MCF 10A (cell line): ENCODE measurements around the gene PPP4R2. TPM values are rescaled to one million over a fixed set of nuclear protein-coding genes. Genes with fewer than 3 reads are reported as not detected.
A peak's percentile ranks its signal among the peaks of the same experiment; 100 is the strongest.

Source experiments
- BruUV-seq: library from RNA; stranded (reverse); fragments of 400-500 nt; replicated peaks from 2 replicates; lab custom pipeline; 2021; lab: Mats Ljungman, UMichigan
- CTCF ChIA-PET: fragments of 300-600 bp; sonication (Branson Sonifier 250); formaldehyde crosslinking; extraction: SDS; loops from one replicate; lab custom pipeline; 2021; ENCODE audit warnings: antibody characterized with exemption, inconsistent platforms; lab: Yijun Ruan, JAX
- POLR2A ChIA-PET: fragments of 300-600, 350-650 bp; sonication (Branson Sonifier 250); formaldehyde crosslinking; extraction: SDS; loops from one replicate; lab custom pipeline; 2020; ENCODE audit warnings: antibody characterized with exemption, inconsistent platforms; lab: Yijun Ruan, JAX
- DNase-seq: peaks from one replicate; pipeline ENCODE4 v3.0.0-alpha.2; 2018; ENCODE audit not compliant: unreplicated experiment
- H3K27ac Mint-ChIP-seq: one replicate; pipeline ENCODE4 v1.8.0; 2022; ENCODE audit warnings: mild to moderate bottlenecking, low read depth, mixed read lengths; ENCODE audit not compliant: unreplicated experiment
- H3K27me3 Mint-ChIP-seq: one replicate; pipeline ENCODE4 v1.8.0; 2022; ENCODE audit warnings: mixed read lengths; ENCODE audit not compliant: insufficient read depth, unreplicated experiment
- H3K36me3 Mint-ChIP-seq: one replicate; pipeline ENCODE4 v1.8.0; 2022; ENCODE audit warnings: mild to moderate bottlenecking, moderate library complexity, mixed read lengths; ENCODE audit not compliant: insufficient read depth, unreplicated experiment
- H3K4me1 Mint-ChIP-seq: one replicate; pipeline ENCODE4 v1.8.0; 2022; ENCODE audit warnings: mixed read lengths; ENCODE audit not compliant: insufficient read depth, unreplicated experiment
- H3K4me3 Mint-ChIP-seq: one replicate; pipeline ENCODE4 v1.8.0; 2022; ENCODE audit warnings: mild to moderate bottlenecking, moderate library complexity, mixed read lengths; ENCODE audit not compliant: unreplicated experiment
- H3K9me3 Mint-ChIP-seq: one replicate; pipeline ENCODE4 v1.8.0; 2022; ENCODE audit warnings: mixed read lengths; ENCODE audit not compliant: unreplicated experiment
- intact Hi-C: fragments of 100-400 bp; cut with micrococcal nuclease; formaldehyde crosslinking; loops from 2 replicates; pipeline ENCODE4 v1.14.1; 2022
- total RNA-seq: library from RNA; stranded (reverse); gene quantifications from 2 replicates; pipeline ENCODE4 v1.2.3, GENCODE V29; 2022
- TF ChIP-seq, protein P1 (sequence below): fragments of 200-600 bp; IDR thresholded peaks from one replicate; pipeline ENCODE4 v1.8.0; 2022; ENCODE audit warnings: antibody characterized with exemption, mild to moderate bottlenecking; ENCODE audit not compliant: unreplicated experiment

The PPP4R2 gene
- total RNA-seq, 1 experiment from 2014 or later = 105 TPM

DNA sequence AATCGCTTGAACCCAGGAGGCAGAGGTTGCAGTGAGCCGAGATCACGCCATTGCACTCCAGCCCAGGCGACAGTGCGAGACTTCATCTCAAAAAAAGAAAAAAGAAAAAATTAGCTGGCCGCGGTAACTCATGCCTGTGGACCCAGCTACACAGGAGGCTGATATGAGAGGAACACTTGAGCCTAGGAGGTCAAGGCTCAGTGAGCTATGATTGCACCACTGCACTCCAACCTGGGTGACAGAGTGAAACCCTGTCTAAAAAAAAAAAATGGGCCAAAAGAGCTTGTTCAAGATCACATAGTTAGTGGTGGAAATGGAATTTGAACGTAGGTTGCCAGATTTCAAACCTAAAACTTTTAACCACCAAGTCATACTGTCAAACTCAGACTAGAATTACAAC, 46.2 kb upstream of the PPP4R2 start:
- no peak for DNase-seq
- H3K9me3 Mint-ChIP-seq = no peaks in the 10 kb centered on the region
- TF ChIP-seq, protein P1, sequence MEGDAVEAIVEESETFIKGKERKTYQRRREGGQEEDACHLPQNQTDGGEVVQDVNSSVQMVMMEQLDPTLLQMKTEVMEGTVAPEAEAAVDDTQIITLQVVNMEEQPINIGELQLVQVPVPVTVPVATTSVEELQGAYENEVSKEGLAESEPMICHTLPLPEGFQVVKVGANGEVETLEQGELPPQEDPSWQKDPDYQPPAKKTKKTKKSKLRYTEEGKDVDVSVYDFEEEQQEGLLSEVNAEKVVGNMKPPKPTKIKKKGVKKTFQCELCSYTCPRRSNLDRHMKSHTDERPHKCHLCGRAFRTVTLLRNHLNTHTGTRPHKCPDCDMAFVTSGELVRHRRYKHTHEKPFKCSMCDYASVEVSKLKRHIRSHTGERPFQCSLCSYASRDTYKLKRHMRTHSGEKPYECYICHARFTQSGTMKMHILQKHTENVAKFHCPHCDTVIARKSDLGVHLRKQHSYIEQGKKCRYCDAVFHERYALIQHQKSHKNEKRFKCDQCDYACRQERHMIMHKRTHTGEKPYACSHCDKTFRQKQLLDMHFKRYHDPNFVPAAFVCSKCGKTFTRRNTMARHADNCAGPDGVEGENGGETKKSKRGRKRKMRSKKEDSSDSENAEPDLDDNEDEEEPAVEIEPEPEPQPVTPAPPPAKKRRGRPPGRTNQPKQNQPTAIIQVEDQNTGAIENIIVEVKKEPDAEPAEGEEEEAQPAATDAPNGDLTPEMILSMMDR = no peak
- H3K27me3 Mint-ChIP-seq = no peaks in the 10 kb centered on the region
- intact Hi-C loops = no loop called here
- peaks cover 4% of the 10 kb centered on the region for H3K4me1 Mint-ChIP-seq
- H3K4me3 Mint-ChIP-seq = no peak overlapping the region
- CTCF ChIA-PET = interaction anchor here (0.6 to 1.0 kb wide), 3 partner anchors 10 to 135 kb away, joined by 3 to 4 read pairs (median 3); no protein-coding TSS in a partner anchor
- no TSS peak for BruUV-seq
- H3K27ac Mint-ChIP-seq = no peak overlapping the region
- no peaks in the 10 kb centered on the region for H3K36me3 Mint-ChIP-seq
- POLR2A ChIA-PET = no interaction called here

GRCh38 chr3:72950801-72951200, 45.8 kb upstream of the PPP4R2 start:
- TF ChIP-seq, protein P1 = no peak
- ChIA-PET POLR2A (no interaction called here), CTCF (interaction anchor here (0.6 to 1.0 kb wide), 3 partner anchors 10 to 134 kb away, joined by 3 to 4 read pairs (median 3); no protein-coding TSS in a partner anchor)
- no peaks in the 10 kb centered on the region for H3K9me3 Mint-ChIP-seq
- H3K36me3 Mint-ChIP-seq = no peaks in the 10 kb centered on the region
- H3K27ac Mint-ChIP-seq = no peak overlapping the region
- no peaks in the 10 kb centered on the region for H3K27me3 Mint-ChIP-seq
- no peaks in the 10 kb centered on the region for H3K4me1 Mint-ChIP-seq
- intact Hi-C loops = no loop called here
- no peak for DNase-seq
- H3K4me3 Mint-ChIP-seq = no peak overlapping the region
- no TSS peak for BruUV-seq

GRCh38 chr3:72951259-72951722, 45.3 kb upstream of the PPP4R2 start:
- CTCF ChIA-PET = no interaction called here
- H3K27me3 Mint-ChIP-seq = no peaks in the 10 kb centered on the region
- H3K4me3 Mint-ChIP-seq = no peak overlapping the region

GRCh38 chr3:72953325-72953956, 43.2 kb upstream of the PPP4R2 start:
- no TSS peak for BruUV-seq
- H3K27ac Mint-ChIP-seq = no peak overlapping the region
- H3K36me3 Mint-ChIP-seq = no peaks in the 10 kb centered on the region
- no peaks in the 10 kb centered on the region for H3K4me1 Mint-ChIP-seq
- H3K4me3 Mint-ChIP-seq = no peak overlapping the region
- TF ChIP-seq, protein P1 = no peak
- peak; percentile 78 for DNase-seq
- intact Hi-C loops = no loop called here
- ChIA-PET CTCF (interaction anchor here (0.8 to 2.1 kb wide), 6 partner anchors 15 to 132 kb away, joined by 3 to 10 read pairs (median 3); no protein-coding TSS in a partner anchor), POLR2A (interaction anchor here (0.7 to 1.8 kb wide), 2 partner anchors 34 to 46 kb away, joined by 3 to 4 read pairs; no protein-coding TSS in a partner anchor)
- no peaks in the 10 kb centered on the region for H3K27me3 Mint-ChIP-seq
- no peaks in the 10 kb centered on the region for H3K9me3 Mint-ChIP-seq

More at GRCh38 chr3:72951259-72951722, 45.3 kb upstream of the PPP4R2 start:
- DNase-seq = peak; percentile 19
- Mint-ChIP-seq H3K4me1 (no peaks in the 10 kb centered on the region), H3K9me3 (no peaks in the 10 kb centered on the region), H3K27ac (no peak overlapping the region), H3K36me3 (no peaks in the 10 kb centered on the region)
- POLR2A ChIA-PET = no interaction called here
- BruUV-seq = no TSS peak
- TF ChIP-seq, protein P1 = no peak
- intact Hi-C loops = no loop called here
